NCI-H2081 treated with DMSO at 0.1 percent for 48 hours (cell line): Measurements from ENCODE around the gene STYXL1.

Source experiments
- DNase-seq: peaks from one replicate; lab custom pipeline; 2025; lab: John Stamatoyannopoulos, UW

The STYXL1 gene

GRCh38 chr7:75957021-75957736 is 90.6 kb downstream of the STYXL1 start:
- DNase-seq: no peak

GRCh38 chr7:75955331-75955955 is 92.4 kb downstream of the STYXL1 start:
- no peak for DNase-seq

- DNase-seq: no peak
These were observed 93.9 kb downstream of the STYXL1 start for GRCh38 chr7:75953931-75954330.

GRCh38 chr7:75953431-75953830 is 94.4 kb downstream of the STYXL1 start:
- DNase-seq: no peak

GRCh38 chr7:75951506-75951905 is 96.3 kb downstream of the STYXL1 start:
- DNase-seq: no peak

- DNase-seq: no peak
These were observed 97.6 kb downstream of the STYXL1 start for GRCh38 chr7:75950111-75950681.

GRCh38 chr7:75948179-75948578 is 99.6 kb downstream of the STYXL1 start:
- DNase-seq: no peak
